HG03066 (cell line): ENCODE measurements around the gene RGPD3.

Source experiments
- ATAC-seq: cut with Tn5 transposase; IDR thresholded peaks from one replicate; pipeline ENCODE4 v1.9.1; 2021; ENCODE audit warnings: low read depth; ENCODE audit not compliant: unreplicated experiment

RGPD3 gene

DNA sequence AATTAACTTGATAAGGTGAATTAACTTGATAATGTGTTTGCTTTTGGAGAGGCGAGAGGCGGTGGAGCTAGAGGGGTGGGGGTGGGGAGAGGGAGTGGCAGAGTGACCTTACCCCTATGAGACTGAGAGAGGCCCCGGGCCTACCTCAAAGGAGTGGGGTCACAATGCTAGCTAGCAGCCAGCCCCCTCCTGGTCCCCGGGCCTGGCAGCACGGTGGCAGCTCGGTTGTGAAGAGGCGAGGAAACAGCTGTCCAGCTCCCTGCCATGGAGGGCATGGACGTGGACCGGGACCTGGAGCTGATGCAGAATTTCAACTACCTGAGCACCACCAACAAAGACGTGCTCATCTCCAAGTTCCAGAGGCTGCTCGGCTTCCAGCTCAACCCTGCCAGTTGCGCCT, 123.9 kb downstream of the RGPD3 start:
- ATAC-seq, result no peak

DNA sequence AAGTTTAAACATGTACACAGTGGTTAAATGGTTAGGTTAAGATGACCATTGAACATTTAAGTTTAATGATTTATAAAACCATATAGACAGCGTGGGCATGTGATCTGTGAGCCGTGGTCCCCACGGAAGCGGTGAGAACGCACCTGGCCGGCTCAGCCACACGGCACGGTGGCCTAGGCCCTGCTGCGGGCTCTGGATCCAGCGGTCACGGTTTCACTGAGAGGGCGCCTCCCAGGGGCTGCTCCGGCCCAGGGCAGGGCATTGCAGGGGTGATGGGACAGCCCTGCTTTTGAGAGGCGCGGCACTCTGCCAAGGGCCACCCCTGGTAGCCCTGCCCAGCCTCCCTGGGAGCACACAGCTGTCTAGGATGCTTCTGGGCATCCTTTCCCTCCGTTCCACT, 124.9 kb downstream of the RGPD3 start:
- ATAC-seq, result no peak

- ATAC-seq, result no peak
Measured at GRCh38 chr2:106342831-106343251, 125.4 kb downstream of the RGPD3 start.

GRCh38 chr2:106341666-106342065, 126.5 kb downstream of the RGPD3 start:
- no peak for ATAC-seq
